ENCODE data around the gene CTDP1.
"Not testable (repeated sequence)": the region's sequence is repeated elsewhere in the genome, so short reads cannot be mapped to it uniquely, and the experiment has no call there.

CTDP1 gene

GRCh38 chr18:79726721-79727120, 47.1 kb downstream of the CTDP1 start:
- DNase-seq (ENCODE audit: low read depth) = no peak

DNA sequence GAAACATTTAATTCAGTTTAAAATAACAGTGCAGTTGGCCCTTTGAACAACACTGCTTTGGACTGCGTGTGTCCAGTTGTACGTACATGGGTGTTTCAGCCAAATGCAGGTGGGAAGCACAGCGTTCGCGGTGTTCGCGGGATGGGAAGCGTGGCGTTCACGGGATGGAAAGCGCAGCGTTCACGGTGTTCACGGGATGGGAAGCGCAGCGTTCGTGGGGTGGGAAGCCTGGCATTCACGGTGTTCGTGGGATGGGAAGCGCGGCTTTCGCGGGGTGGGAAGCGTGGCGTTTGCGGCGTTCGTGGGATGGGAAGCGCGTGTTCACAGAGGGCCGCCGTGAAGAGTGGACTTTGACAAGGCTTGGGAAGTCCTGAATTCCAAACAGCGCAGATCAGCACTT, 47.6 kb downstream of the CTDP1 start:
- DNase-seq (ENCODE audit: low read depth) = no peak

DNA sequence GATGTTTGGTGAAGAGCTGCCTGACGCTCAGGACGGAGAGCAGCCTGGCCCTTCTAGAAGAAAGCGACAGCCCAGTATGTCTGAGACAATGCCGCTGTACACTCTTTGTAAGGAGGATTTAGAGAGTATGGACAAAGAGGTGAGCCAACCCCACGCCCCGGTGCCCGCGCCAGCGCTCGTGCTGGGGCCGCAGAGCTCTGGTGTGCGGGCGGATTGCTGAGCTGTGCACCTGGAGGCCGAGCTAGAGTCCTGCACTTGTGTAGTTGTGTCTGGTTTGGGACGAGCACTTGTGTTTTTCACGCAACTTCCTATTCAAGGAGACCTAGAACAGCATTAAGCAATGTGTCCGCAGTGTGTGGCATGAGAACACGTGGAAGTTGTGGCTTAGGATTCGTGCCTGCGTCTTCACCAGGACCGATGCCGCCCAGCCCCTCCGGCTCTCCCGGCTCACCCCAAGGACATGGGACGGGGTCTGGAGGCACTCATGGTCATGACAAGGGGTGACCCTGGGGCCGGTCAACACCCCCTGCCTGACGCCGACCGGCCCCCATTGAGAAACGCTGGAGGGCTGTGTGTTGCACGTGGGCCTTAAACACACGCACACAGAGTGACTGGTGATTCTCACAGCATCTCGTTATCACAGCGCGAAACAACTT, 49.5 kb downstream of the CTDP1 start:
- no peak for DNase-seq (ENCODE audit: low read depth)

DNA sequence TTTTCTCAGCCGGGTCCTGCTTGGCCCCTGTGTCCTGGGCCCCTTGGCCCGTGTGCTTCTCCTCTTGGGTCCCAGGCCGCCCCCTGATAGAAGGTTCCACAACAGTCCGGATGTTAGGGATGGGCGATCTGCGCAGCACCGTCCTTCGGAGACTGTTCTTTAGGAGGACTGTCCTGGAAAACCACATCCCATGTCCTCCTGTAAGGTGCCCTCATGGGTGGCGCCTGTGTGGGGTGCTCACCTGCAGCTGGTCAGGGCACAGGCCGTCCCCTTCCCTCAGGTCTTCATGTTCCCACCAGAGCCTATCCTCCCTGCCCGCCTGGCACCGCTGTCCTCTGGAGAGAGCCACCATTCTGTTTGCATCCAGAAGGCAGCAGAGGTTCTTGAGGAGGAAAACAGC, 50.0 kb downstream of the CTDP1 start:
- no peak for DNase-seq (ENCODE audit: low read depth)

GRCh38 chr18:79730804-79731203, 51.2 kb downstream of the CTDP1 start:
- DNase-seq (ENCODE audit: low read depth) = no peak

- DNase-seq (ENCODE audit: low read depth) = not testable (repeated sequence)
Observed at GRCh38 chr18:79731881-79732720, 52.5 kb downstream of the CTDP1 start.

DNA sequence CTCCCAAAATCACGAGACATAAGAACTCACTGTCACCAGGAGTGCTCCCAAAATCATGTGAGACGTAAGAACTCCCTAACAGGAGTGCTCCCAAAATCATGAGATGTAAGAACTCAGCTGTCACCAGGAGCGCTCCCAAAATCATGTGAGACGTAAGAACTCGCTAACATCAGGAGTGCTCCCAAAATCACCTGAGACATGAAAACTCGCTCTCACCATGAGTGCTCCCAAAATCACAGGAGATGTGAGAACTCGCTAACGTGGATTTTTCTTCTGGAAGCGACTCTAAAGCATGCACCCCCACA, 53.1 kb downstream of the CTDP1 start:
- no peak for DNase-seq (ENCODE audit: low read depth)

GRCh38 chr18:79733135-79733701, 53.6 kb downstream of the CTDP1 start:
- DNase-seq (ENCODE audit: low read depth) = no peak

- DNase-seq (ENCODE audit: low read depth) = no peak
Observed at GRCh38 chr18:79733986-79734770, 54.6 kb downstream of the CTDP1 start.

- no peak for DNase-seq (ENCODE audit: low read depth)
Observed at GRCh38 chr18:79735071-79735980, 55.7 kb downstream of the CTDP1 start.

- DNase-seq (ENCODE audit: low read depth) = no peak
Observed at GRCh38 chr18:79736230-79736629, 56.6 kb downstream of the CTDP1 start.

DNA sequence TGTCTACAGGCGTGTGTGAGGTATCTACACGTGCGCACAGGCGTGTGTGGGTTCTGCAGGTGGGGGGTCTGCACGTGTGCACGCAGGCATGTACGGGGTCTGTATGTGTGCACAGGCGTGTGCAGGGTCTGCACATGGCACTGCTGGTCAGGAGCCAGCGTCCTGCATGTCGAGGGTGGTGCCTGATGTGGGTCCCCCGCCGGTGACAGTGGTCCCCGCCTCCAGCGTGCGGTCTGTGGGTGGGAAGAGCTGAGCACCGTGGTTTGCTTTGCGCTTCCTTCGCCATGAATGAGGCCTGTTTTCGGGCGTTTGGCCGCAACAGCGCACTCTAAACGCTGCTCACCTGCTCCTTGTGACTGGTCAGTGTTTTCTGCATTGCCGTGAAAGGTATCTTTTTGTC, 57.2 kb downstream of the CTDP1 start:
- DNase-seq (ENCODE audit: low read depth) = no peak

DNA sequence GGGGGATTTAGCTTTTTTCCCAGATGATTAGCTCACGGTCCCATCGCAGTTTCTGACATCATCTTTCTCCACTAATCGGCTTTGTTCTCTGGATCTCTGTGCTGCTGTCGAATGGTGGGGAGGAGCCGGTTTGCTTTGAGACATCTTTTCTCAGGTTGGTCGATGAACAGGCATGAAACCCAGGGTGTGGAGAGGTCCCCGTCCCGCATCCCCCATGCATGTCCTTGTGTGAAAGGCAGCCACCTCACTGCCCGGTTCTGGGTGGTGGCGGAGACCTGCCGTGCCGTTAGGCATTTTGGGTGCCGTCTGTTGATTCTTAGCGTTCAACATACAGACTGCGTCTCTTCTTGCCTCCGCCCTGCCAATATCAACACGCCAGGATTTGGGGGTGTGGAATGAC, 57.8 kb downstream of the CTDP1 start:
- no peak for DNase-seq (ENCODE audit: low read depth)

DNA sequence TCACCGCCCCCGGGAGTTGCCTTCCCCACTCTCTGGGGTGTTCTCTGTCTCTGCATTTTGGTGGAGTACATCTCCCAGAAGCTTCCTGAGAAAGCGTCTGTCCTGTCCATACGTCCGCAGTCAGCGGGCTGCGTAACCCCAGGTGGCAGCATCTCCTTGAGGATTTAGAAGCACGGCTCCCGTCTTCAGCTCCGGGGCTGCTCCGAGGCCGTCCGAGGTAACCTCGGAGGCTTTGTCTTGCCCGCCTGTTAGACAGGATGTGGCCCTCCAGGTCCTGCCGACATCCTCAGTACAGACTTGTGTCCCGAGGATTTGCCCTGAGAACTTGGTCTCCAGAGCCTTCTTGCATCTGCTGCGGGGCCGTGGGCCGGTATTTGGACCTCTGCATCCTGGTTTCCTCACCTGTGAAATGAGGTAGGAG, 58.4 kb downstream of the CTDP1 start:
- DNase-seq (ENCODE audit: low read depth) = no peak

GRCh38 chr18:79738581-79739439, 59.2 kb downstream of the CTDP1 start:
- DNase-seq (ENCODE audit: low read depth) = no peak

DNA sequence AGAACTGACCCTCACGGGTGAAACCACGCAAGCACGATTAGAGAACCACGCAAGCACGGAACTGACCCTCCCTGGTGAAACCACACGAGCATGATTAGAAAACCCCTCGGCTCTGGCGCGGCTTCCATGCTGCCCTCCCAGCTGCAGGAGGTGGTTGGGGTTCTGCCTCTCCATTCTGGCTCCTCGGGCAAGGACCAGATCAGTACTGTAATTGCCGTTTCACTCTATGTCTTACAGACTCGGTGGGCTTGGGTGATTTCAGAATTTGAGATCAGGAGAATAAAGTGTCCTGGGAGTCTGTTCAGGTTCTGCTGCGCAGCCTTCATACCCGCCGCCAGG, 59.8 kb downstream of the CTDP1 start:
- DNase-seq (ENCODE audit: low read depth) = no peak

DNA sequence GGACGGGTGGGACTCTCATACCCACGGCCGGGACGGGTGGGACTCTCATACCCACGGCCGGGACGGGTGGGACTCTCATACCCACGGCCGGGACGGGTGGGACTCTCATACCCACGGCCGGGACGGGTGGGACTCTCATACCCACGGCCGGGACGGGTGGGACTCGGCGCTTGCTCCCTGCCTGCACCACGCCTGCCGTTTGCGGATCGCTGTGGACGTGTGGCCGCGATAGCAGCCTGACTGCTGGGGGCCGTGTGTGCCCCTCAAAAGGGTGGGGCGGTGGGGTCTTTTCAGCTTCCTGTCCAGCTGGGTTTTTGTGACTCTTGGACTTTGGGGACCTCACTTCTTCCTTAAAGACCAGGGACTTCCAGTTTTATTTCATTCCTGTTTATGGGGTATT, 60.4 kb downstream of the CTDP1 start:
- not testable (repeated sequence) for DNase-seq (ENCODE audit: low read depth)

- DNase-seq (ENCODE audit: low read depth) = no peak
Observed at GRCh38 chr18:79740521-79741361, 61.1 kb downstream of the CTDP1 start.

- no peak for DNase-seq (ENCODE audit: low read depth)
Observed at GRCh38 chr18:79741362-79741700, 61.7 kb downstream of the CTDP1 start.

DNA sequence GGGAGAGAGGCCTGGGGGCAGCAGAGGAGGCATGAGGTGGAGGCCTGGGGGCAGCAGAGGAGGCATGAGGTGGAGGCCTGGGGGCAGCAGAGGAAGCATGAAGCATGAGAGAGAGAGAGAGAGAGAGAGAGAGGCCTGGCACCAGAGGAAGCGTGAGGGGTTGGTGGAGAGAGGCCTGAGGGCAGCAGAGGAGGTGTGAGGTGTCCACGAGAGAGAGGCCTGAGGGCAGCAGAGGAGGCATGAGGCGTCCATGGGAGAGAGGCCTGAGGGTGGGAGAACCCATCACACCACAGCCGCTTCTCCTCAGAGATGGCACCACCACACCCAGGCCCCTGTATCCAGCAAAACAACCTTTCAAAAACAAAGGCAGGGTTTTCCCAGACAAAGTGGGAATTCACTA, 62.5 kb downstream of the CTDP1 start:
- no peak for DNase-seq (ENCODE audit: low read depth)
